HG02970 (cell line): Measurements from ENCODE around the gene ESRRA.

Experiments used
- ATAC-seq: cut with Tn5 transposase; IDR thresholded peaks from one replicate; pipeline ENCODE4 v1.9.1; 2021; ENCODE audit warnings: mild to moderate bottlenecking, moderate library complexity, moderate number of reproducible peaks; ENCODE audit not compliant: unreplicated experiment, low FRiP score

The ESRRA gene

GRCh38 chr11:64344787-64345186 lies 39.5 kb downstream of the ESRRA start:
- no peak for ATAC-seq

GRCh38 chr11:64347193-64347867 lies 42.0 kb downstream of the ESRRA start:
- ATAC-seq = no peak

GRCh38 chr11:64348383-64349024 lies 43.2 kb downstream of the ESRRA start:
- no peak for ATAC-seq

- ATAC-seq = no peak
These were observed 43.7 kb downstream of the ESRRA start for GRCh38 chr11:64349025-64349387.

- ATAC-seq = no peak
These were observed 44.1 kb downstream of the ESRRA start for GRCh38 chr11:64349404-64349803.

GRCh38 chr11:64351136-64351631 lies 45.9 kb downstream of the ESRRA start:
- ATAC-seq = no peak

GRCh38 chr11:64352099-64352994 lies 47.0 kb downstream of the ESRRA start:
- no peak for ATAC-seq

- no peak for ATAC-seq
These were observed 47.8 kb downstream of the ESRRA start for GRCh38 chr11:64352995-64353714.

- no peak for ATAC-seq
These were observed 48.6 kb downstream of the ESRRA start for GRCh38 chr11:64353715-64354506.

GRCh38 chr11:64355078-64355940 lies 50.0 kb downstream of the ESRRA start:
- no peak for ATAC-seq

- ATAC-seq = no peak
These were observed 51.4 kb downstream of the ESRRA start for GRCh38 chr11:64356498-64357411.

GRCh38 chr11:64357446-64357845 lies 52.1 kb downstream of the ESRRA start:
- ATAC-seq = no peak

GRCh38 chr11:64357904-64358535 lies 52.7 kb downstream of the ESRRA start:
- ATAC-seq = no peak

GRCh38 chr11:64358536-64358906 lies 53.2 kb downstream of the ESRRA start:
- ATAC-seq = no peak

- ATAC-seq = no peak
These were observed 53.8 kb downstream of the ESRRA start, which contains the start of gene RPS6KA4 for GRCh38 chr11:64358907-64359711. RPS6KA4 (plus strand) TSS chr11:64359162; CDS start chr11:64359236, 74 bp downstream.

GRCh38 chr11:64359712-64360445 lies 54.6 kb downstream of the ESRRA start:
- no peak for ATAC-seq
